WTC11 (cell line): ENCODE data around the gene AKT3. TPM values are rescaled to one million over a fixed set of nuclear protein-coding genes. Genes with fewer than 3 reads are reported as not detected.
"Not testable (repeated sequence)": the region's sequence is repeated elsewhere in the genome, so short reads cannot be mapped to it uniquely, and the experiment has no call there.

Experiments
- ATAC-seq: fragments of 200-7000 bp; cut with Tn5 transposase; 2 replicates; pipeline ENCODE4 v1.10.0; 2021; ENCODE audit warnings: mild to moderate bottlenecking, moderate library complexity
- CTCF ChIA-PET: fragments of 300-600 bp; sonication (Branson Sonifier 250); formaldehyde crosslinking; loops from one replicate; lab custom pipeline; 2021; ENCODE audit warnings: antibody characterized with exemption; lab: Charles Lee
- POLR2A ChIA-PET: fragments of 350-600 bp; sonication (Branson Sonifier 250); formaldehyde crosslinking; loops from one replicate; lab custom pipeline; 2021; ENCODE audit warnings: antibody characterized with exemption; lab: Charles Lee
- DNase-seq: peaks from one replicate; pipeline ENCODE4 v3.0.0; 2021; ENCODE audit warnings: low spot score
- H3K27ac Mint-ChIP-seq: 2 replicates; pipeline ENCODE4 v1.8.0; 2021; ENCODE audit warnings: mixed read lengths
- H3K27me3 Mint-ChIP-seq: 2 replicates; pipeline ENCODE4 v1.8.0; 2021; ENCODE audit warnings: low read depth, mild to moderate bottlenecking, moderate library complexity, mixed read lengths
- H3K36me3 Mint-ChIP-seq: 2 replicates; pipeline ENCODE4 v1.8.0; 2021; ENCODE audit warnings: mixed read lengths
- H3K4me1 Mint-ChIP-seq: 2 replicates; pipeline ENCODE4 v1.8.0; 2022; ENCODE audit warnings: mixed read lengths
- H3K4me3 Mint-ChIP-seq: 2 replicates; pipeline ENCODE4 v1.8.0; 2021; ENCODE audit warnings: mild to moderate bottlenecking, moderate library complexity, mixed read lengths
- H3K9me3 Mint-ChIP-seq: 2 replicates; pipeline ENCODE4 v1.8.0; 2021; ENCODE audit warnings: mixed read lengths
- CBFB ChIP-seq: sonication (generic); formaldehyde crosslinking; IDR thresholded peaks from 2 replicates; pipeline ENCODE4 v1.8.1; 2022; ENCODE audit warnings: mild to moderate bottlenecking, low read depth, missing genetic modification reagents
- FOXK1 ChIP-seq: sonication (generic); formaldehyde crosslinking; IDR thresholded peaks from 2 replicates; pipeline ENCODE4 v1.8.0; 2022; ENCODE audit warnings: mild to moderate bottlenecking, moderate library complexity, missing genetic modification reagents
- HMGA2 ChIP-seq: fragments of 250-450 bp; sonication (Bioruptor Pico); IDR thresholded peaks from 2 replicates; pipeline ENCODE4 v1.4.0; 2021; ENCODE audit warnings: mild to moderate bottlenecking, moderate library complexity
- NR2C2 ChIP-seq: sonication (generic); formaldehyde crosslinking; IDR thresholded peaks from 2 replicates; pipeline ENCODE4 v1.8.0; 2022; ENCODE audit warnings: mild to moderate bottlenecking, missing genetic modification reagents
- NR3C1 ChIP-seq: sonication (generic); formaldehyde crosslinking; conservative IDR thresholded peaks from 2 replicates; pipeline ENCODE4 v1.8.1; 2023; ENCODE audit warnings: low read depth, mild to moderate bottlenecking, missing genetic modification reagents
- ZNF317 ChIP-seq: sonication (generic); formaldehyde crosslinking; IDR thresholded peaks from 2 replicates; pipeline ENCODE4 v1.8.1; 2023; ENCODE audit warnings: low read depth, mild to moderate bottlenecking, moderate library complexity, missing genetic modification reagents, borderline replicate concordance
- ZNF416 ChIP-seq: fragments of 250-450 bp; sonication (Bioruptor Pico); IDR thresholded peaks from 2 replicates; pipeline ENCODE4 v1.9.0; 2021; ENCODE audit warnings: mild to moderate bottlenecking, inconsistent platforms
- total RNA-seq: library from RNA; stranded (reverse); gene quantifications from 3 replicates; pipeline ENCODE4 v1.2.3, GENCODE V29; 2021
- TF ChIP-seq, protein P1 (sequence below): sonication (generic); formaldehyde crosslinking; IDR thresholded peaks from 2 replicates; pipeline ENCODE4 v1.8.1; 2023; ENCODE audit warnings: mild to moderate bottlenecking, missing genetic modification reagents, borderline replicate concordance
- TF ChIP-seq, protein P2 (sequence below): sonication (generic); formaldehyde crosslinking; IDR thresholded peaks from 2 replicates; pipeline ENCODE4 v1.8.0; 2022; ENCODE audit warnings: mild to moderate bottlenecking, missing genetic modification reagents
- TF ChIP-seq, protein P3 (sequence below): sonication (generic); formaldehyde crosslinking; IDR thresholded peaks from 2 replicates; pipeline ENCODE4 v1.8.1; 2023; ENCODE audit warnings: mild to moderate bottlenecking, moderate library complexity, missing genetic modification reagents

The AKT3 gene
- total RNA-seq, 1 experiment from 2014 or later, result 38.5 TPM

- TF ChIP-seq, protein P1, sequence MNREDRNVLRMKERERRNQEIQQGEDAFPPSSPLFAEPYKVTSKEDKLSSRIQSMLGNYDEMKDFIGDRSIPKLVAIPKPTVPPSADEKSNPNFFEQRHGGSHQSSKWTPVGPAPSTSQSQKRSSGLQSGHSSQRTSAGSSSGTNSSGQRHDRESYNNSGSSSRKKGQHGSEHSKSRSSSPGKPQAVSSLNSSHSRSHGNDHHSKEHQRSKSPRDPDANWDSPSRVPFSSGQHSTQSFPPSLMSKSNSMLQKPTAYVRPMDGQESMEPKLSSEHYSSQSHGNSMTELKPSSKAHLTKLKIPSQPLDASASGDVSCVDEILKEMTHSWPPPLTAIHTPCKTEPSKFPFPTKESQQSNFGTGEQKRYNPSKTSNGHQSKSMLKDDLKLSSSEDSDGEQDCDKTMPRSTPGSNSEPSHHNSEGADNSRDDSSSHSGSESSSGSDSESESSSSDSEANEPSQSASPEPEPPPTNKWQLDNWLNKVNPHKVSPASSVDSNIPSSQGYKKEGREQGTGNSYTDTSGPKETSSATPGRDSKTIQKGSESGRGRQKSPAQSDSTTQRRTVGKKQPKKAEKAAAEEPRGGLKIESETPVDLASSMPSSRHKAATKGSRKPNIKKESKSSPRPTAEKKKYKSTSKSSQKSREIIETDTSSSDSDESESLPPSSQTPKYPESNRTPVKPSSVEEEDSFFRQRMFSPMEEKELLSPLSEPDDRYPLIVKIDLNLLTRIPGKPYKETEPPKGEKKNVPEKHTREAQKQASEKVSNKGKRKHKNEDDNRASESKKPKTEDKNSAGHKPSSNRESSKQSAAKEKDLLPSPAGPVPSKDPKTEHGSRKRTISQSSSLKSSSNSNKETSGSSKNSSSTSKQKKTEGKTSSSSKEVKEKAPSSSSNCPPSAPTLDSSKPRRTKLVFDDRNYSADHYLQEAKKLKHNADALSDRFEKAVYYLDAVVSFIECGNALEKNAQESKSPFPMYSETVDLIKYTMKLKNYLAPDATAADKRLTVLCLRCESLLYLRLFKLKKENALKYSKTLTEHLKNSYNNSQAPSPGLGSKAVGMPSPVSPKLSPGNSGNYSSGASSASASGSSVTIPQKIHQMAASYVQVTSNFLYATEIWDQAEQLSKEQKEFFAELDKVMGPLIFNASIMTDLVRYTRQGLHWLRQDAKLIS (CRISPR knock-in tag), result no peak
Measured at GRCh38 chr1:243657793-243658192, 192.2 kb downstream of the AKT3 start (continued).

DNA sequence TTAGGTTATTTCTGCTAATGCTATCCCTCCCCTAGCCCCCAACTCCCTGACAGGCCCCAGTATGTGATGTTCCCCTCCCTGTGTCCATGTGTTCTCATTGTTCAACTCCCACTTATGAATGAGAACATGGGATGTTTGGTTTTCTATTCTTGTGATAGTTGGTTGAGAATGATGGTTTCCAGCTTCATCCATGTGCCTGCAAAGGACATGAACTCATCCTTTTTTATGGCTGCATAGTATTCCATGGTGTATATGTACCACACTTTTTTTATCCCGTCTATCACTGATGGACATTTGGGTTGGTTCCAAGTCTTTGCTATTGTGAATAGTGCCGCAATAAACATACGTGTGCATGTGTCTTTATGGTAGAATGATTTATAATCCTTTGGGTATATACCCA is 200.5 kb downstream of the AKT3 start:
- H3K27ac Mint-ChIP-seq, POLR2A ChIA-PET, H3K4me1 Mint-ChIP-seq, H3K27me3 Mint-ChIP-seq, ATAC-seq, DNase-seq, H3K4me3 Mint-ChIP-seq, CTCF ChIA-PET: not testable (repeated sequence)
- H3K9me3 Mint-ChIP-seq, result peaks cover 16% of the 10 kb centered on the region
- peaks cover 22% of the 10 kb centered on the region for H3K36me3 Mint-ChIP-seq

GRCh38 chr1:243646841-243647240 is 203.2 kb downstream of the AKT3 start:
- CTCF ChIA-PET, result no interaction called here
- TF ChIP-seq NR2C2, result no peak
- TF ChIP-seq, all 79 proteins: peak for 0
- Mint-ChIP-seq H3K4me1 (no peaks in the 10 kb centered on the region), H3K36me3 (peaks cover 22% of the 10 kb centered on the region), H3K9me3 (peaks cover 16% of the 10 kb centered on the region), H3K4me3 (no peak overlapping the region), H3K27ac (no peak overlapping the region), H3K27me3 (no peaks in the 10 kb centered on the region)
- POLR2A ChIA-PET, result no interaction called here
- ATAC-seq (no peak), DNase-seq (no peak)

DNA sequence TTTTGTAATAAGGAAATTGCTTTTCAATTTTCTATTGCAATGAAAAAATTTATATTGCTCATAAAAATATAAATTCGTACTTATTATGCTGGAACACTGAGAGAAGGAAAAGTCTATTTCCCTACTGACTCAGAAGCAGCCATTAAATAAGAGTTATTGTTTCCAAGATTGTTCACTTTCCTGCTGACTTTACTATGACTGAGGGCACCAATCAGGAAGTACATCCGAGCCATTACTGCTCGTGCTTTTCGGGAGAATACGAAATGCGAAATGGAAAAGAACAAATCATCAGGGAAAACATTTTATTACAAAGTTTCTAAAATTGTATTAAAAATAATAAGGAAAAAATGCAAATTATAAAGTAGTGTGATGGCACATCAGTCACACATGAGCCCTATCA is 204.8 kb downstream of the AKT3 start:
- H3K4me3 Mint-ChIP-seq, result no peak overlapping the region
- ChIA-PET POLR2A (no interaction called here), CTCF (interaction anchor here (0.6 kb wide), 1 partner anchor 259 kb away, joined by 3 read pairs; no protein-coding TSS in a partner anchor)
- H3K36me3 Mint-ChIP-seq, result peaks cover 22% of the 10 kb centered on the region
- H3K9me3 Mint-ChIP-seq, result peaks cover 17% of the 10 kb centered on the region
- ATAC-seq, result no peak
- no peak for DNase-seq
- TF ChIP-seq ZNF317 (CRISPR knock-in tag) (no peak), CBFB (CRISPR knock-in tag) (no peak), NR3C1 (no peak), FOXK1 (no peak), HMGA2 (CRISPR knock-in tag) (no peak), ZNF416 (no peak)
- TF ChIP-seq, protein P2, sequence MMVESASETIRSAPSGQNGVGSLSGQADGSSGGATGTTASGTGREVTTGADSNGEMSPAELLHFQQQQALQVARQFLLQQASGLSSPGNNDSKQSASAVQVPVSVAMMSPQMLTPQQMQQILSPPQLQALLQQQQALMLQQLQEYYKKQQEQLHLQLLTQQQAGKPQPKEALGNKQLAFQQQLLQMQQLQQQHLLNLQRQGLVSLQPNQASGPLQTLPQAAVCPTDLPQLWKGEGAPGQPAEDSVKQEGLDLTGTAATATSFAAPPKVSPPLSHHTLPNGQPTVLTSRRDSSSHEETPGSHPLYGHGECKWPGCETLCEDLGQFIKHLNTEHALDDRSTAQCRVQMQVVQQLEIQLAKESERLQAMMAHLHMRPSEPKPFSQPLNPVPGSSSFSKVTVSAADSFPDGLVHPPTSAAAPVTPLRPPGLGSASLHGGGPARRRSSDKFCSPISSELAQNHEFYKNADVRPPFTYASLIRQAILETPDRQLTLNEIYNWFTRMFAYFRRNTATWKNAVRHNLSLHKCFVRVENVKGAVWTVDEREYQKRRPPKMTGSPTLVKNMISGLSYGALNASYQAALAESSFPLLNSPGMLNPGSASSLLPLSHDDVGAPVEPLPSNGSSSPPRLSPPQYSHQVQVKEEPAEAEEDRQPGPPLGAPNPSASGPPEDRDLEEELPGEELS, result no peak
- H3K4me1 Mint-ChIP-seq, result no peaks in the 10 kb centered on the region
- H3K27ac Mint-ChIP-seq, result no peak overlapping the region
- H3K27me3 Mint-ChIP-seq, result no peaks in the 10 kb centered on the region

DNA sequence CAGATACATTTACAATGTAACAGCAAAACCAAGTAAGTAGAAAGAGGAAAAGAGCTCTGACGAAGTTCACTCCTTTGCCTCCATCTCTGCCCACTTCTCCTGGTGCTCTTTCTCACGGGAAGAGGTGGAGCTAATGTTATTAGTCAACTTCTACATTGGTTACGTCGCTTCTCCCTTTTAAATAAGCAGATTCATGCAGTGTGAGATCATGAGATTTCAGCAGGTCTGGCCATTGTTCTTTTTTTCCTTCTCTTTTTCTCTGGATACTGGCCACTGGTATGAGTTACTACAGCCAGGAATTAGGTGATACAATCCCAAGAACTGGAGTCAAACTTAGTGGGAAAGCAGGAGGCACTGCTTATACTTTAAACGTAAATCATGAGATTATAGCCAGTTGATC is 207.1 kb downstream of the AKT3 start:
- POLR2A ChIA-PET, result no interaction called here

More for the DNA sequence above, 207.1 kb downstream of the AKT3 start:
- peaks cover 26% of the 10 kb centered on the region for H3K9me3 Mint-ChIP-seq
- peaks cover 36% of the 10 kb centered on the region for H3K36me3 Mint-ChIP-seq
- ATAC-seq, result no peak
- CTCF ChIA-PET, result no interaction called here
- H3K27me3 Mint-ChIP-seq, result no peaks in the 10 kb centered on the region
- DNase-seq, result no peak
- H3K4me3 Mint-ChIP-seq, result no peak overlapping the region
- 0 out of 2 replicates have a peak, but pooled peaks cover 1% of the 10 kb centered on the region for H3K4me1 Mint-ChIP-seq
- TF ChIP-seq, protein P3, sequence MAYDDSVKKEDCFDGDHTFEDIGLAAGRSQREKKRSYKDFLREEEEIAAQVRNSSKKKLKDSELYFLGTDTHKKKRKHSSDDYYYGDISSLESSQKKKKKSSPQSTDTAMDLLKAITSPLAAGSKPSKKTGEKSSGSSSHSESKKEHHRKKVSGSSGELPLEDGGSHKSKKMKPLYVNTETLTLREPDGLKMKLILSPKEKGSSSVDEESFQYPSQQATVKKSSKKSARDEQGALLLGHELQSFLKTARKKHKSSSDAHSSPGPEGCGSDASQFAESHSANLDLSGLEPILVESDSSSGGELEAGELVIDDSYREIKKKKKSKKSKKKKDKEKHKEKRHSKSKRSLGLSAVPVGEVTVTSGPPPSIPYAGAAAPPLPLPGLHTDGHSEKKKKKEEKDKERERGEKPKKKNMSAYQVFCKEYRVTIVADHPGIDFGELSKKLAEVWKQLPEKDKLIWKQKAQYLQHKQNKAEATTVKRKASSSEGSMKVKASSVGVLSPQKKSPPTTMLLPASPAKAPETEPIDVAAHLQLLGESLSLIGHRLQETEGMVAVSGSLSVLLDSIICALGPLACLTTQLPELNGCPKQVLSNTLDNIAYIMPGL, result no peak
- H3K27ac Mint-ChIP-seq, result no peak overlapping the region
